ENCODE results near the gene CNPY1.
"Not testable (repeated sequence)": the region's sequence is repeated elsewhere in the genome, so short reads cannot be mapped to it uniquely, and the experiment has no call there.

The CNPY1 gene

GRCh38 chr7:155566011-155566836 is 19.9 kb upstream of the CNPY1 start:
- H3K36me3 ChIP-seq (ENCODE audit: control insufficient read depth, insufficient read depth, low read length), result no peaks in the 10 kb centered on the region
- no peak overlapping the region for H4K5ac ChIP-seq (ENCODE audit: low read length)
- no peak overlapping the region for H2BK120ac ChIP-seq (ENCODE audit: low read depth, low read length)
- no peak overlapping the region for H3K4me3 ChIP-seq (ENCODE audit: low read length)
- no peaks in the 10 kb centered on the region for H3K79me2 ChIP-seq (ENCODE audit: control insufficient read depth, insufficient read depth, low read length)
- H3K4me1 ChIP-seq (ENCODE audit: control insufficient read depth, low read depth, low read length), result no peaks in the 10 kb centered on the region
- H2BK15ac ChIP-seq (replicated peaks; ENCODE audit: low read depth), result no peak overlapping the region
- no peak for DNase-seq
- H4K8ac ChIP-seq (ENCODE audit: low read depth, low read length), result no peak overlapping the region
- H3K79me1 ChIP-seq (ENCODE audit: low read length), result no peaks in the 10 kb centered on the region
- no peak overlapping the region for H3K4ac ChIP-seq (ENCODE audit: low read depth, low read length)
- WGBS (ENCODE audit: extremely low coverage, insufficient coverage, low lambda C conversion rate), result no CpG with 5 or more reads among the region's 31 CpGs
- H2BK5ac ChIP-seq (ENCODE audit: low read length), result no peak overlapping the region
- H3K18ac ChIP-seq (ENCODE audit: low read length), result no peak overlapping the region
- H3K9ac ChIP-seq (ENCODE audit: low read length), result no peak overlapping the region
- H3K23ac ChIP-seq (ENCODE audit: low read length), result no peak overlapping the region
- H3K56ac ChIP-seq (ENCODE audit: low read length), result no peak overlapping the region
- no peaks in the 10 kb centered on the region for H3K27me3 ChIP-seq (ENCODE audit: insufficient read depth, low read length, poor library complexity)
- H2AK5ac ChIP-seq (ENCODE audit: low read length), result no peak overlapping the region
- H3K27ac ChIP-seq (ENCODE audit: low read depth, low read length), result no peak overlapping the region
- H3K4me2 ChIP-seq (ENCODE audit: low read length), result no peak overlapping the region

- Histone ChIP-seq H3K18ac (ENCODE audit: low read length) (no peak overlapping the region), H3K9ac (ENCODE audit: low read length) (no peak overlapping the region), H2BK15ac (replicated peaks; ENCODE audit: low read depth) (no peak overlapping the region), H3K56ac (ENCODE audit: low read length) (no peak overlapping the region), H2AK5ac (ENCODE audit: low read length) (no peak overlapping the region), H3K27ac (ENCODE audit: low read depth, low read length) (no peak overlapping the region), H2BK5ac (ENCODE audit: low read length) (no peak overlapping the region), H3K4me1 (ENCODE audit: control insufficient read depth, low read depth, low read length) (no peaks in the 10 kb centered on the region), H3K4me3 (ENCODE audit: low read length) (no peak overlapping the region), H3K4ac (ENCODE audit: low read depth, low read length) (no peak overlapping the region), H3K79me1 (ENCODE audit: low read length) (no peaks in the 10 kb centered on the region), H3K36me3 (ENCODE audit: control insufficient read depth, insufficient read depth, low read length) (no peaks in the 10 kb centered on the region), H3K4me2 (ENCODE audit: low read length) (no peak overlapping the region), H2BK120ac (ENCODE audit: low read depth, low read length) (no peak overlapping the region), H4K5ac (ENCODE audit: low read length) (no peak overlapping the region), H4K8ac (ENCODE audit: low read depth, low read length) (no peak overlapping the region), H3K23ac (ENCODE audit: low read length) (no peak overlapping the region), H3K79me2 (ENCODE audit: control insufficient read depth, insufficient read depth, low read length) (no peaks in the 10 kb centered on the region), H3K27me3 (ENCODE audit: insufficient read depth, low read length, poor library complexity) (no peaks in the 10 kb centered on the region)
- WGBS (ENCODE audit: extremely low coverage, insufficient coverage, low lambda C conversion rate), result no CpG with 5 or more reads among the region's 10 CpGs
- no peak for DNase-seq
Observed at GRCh38 chr7:155565596-155565995, 19.2 kb upstream of the CNPY1 start.

- H3K56ac ChIP-seq (ENCODE audit: low read length); DNase-seq; H2BK5ac ChIP-seq (ENCODE audit: low read length); H2BK15ac ChIP-seq (replicated peaks; ENCODE audit: low read depth); H3K36me3 ChIP-seq (ENCODE audit: control insufficient read depth, insufficient read depth, low read length); H2AK5ac ChIP-seq (ENCODE audit: low read length); H4K8ac ChIP-seq (ENCODE audit: low read depth, low read length); H3K23ac ChIP-seq (ENCODE audit: low read length); H4K5ac ChIP-seq (ENCODE audit: low read length); H3K79me2 ChIP-seq (ENCODE audit: control insufficient read depth, insufficient read depth, low read length); H3K79me1 ChIP-seq (ENCODE audit: low read length); H3K27ac ChIP-seq (ENCODE audit: low read depth, low read length); H3K27me3 ChIP-seq (ENCODE audit: insufficient read depth, low read length, poor library complexity); H3K4me2 ChIP-seq (ENCODE audit: low read length); H3K4me1 ChIP-seq (ENCODE audit: control insufficient read depth, low read depth, low read length); H3K9ac ChIP-seq (ENCODE audit: low read length); H3K4ac ChIP-seq (ENCODE audit: low read depth, low read length); H3K4me3 ChIP-seq (ENCODE audit: low read length); H2BK120ac ChIP-seq (ENCODE audit: low read depth, low read length); H3K18ac ChIP-seq (ENCODE audit: low read length): not testable (repeated sequence)
- WGBS (ENCODE audit: extremely low coverage, insufficient coverage, low lambda C conversion rate), result no CpG with 5 or more reads among the region's 10 CpGs
Observed at GRCh38 chr7:155562976-155563375, 16.6 kb upstream of the CNPY1 start.

- Histone ChIP-seq H2BK5ac (ENCODE audit: low read length) (no peak overlapping the region), H3K23ac (ENCODE audit: low read length) (no peak overlapping the region), H3K9ac (ENCODE audit: low read length) (no peak overlapping the region), H3K4ac (ENCODE audit: low read depth, low read length) (no peak overlapping the region), H3K79me2 (ENCODE audit: control insufficient read depth, insufficient read depth, low read length) (no peaks in the 10 kb centered on the region), H3K27me3 (ENCODE audit: insufficient read depth, low read length, poor library complexity) (no peaks in the 10 kb centered on the region), H2BK120ac (ENCODE audit: low read depth, low read length) (no peak overlapping the region), H4K5ac (ENCODE audit: low read length) (no peak overlapping the region), H3K36me3 (ENCODE audit: control insufficient read depth, insufficient read depth, low read length) (no peaks in the 10 kb centered on the region), H2AK5ac (ENCODE audit: low read length) (no peak overlapping the region), H3K4me1 (ENCODE audit: control insufficient read depth, low read depth, low read length) (no peaks in the 10 kb centered on the region), H3K18ac (ENCODE audit: low read length) (no peak overlapping the region), H3K4me3 (ENCODE audit: low read length) (no peak overlapping the region), H3K27ac (ENCODE audit: low read depth, low read length) (no peak overlapping the region), H2BK15ac (replicated peaks; ENCODE audit: low read depth) (no peak overlapping the region), H4K8ac (ENCODE audit: low read depth, low read length) (no peak overlapping the region), H3K4me2 (ENCODE audit: low read length) (no peak overlapping the region), H3K79me1 (ENCODE audit: low read length) (no peaks in the 10 kb centered on the region), H3K56ac (ENCODE audit: low read length) (no peak overlapping the region)
- no peak for DNase-seq
- no CpG with 5 or more reads among the region's 9 CpGs for WGBS (ENCODE audit: extremely low coverage, insufficient coverage, low lambda C conversion rate)
Observed at GRCh38 chr7:155562106-155562505, 15.7 kb upstream of the CNPY1 start.

GRCh38 chr7:155560982-155561686 is 14.8 kb upstream of the CNPY1 start:
- Histone ChIP-seq H3K4me1 (ENCODE audit: control insufficient read depth, low read depth, low read length) (no peaks in the 10 kb centered on the region), H2BK120ac (ENCODE audit: low read depth, low read length) (no peak overlapping the region), H3K4me3 (ENCODE audit: low read length) (no peak overlapping the region), H3K79me1 (ENCODE audit: low read length) (no peaks in the 10 kb centered on the region), H2AK5ac (ENCODE audit: low read length) (no peak overlapping the region), H4K5ac (ENCODE audit: low read length) (no peak overlapping the region), H3K18ac (ENCODE audit: low read length) (no peak overlapping the region), H3K4me2 (ENCODE audit: low read length) (no peak overlapping the region), H3K4ac (ENCODE audit: low read depth, low read length) (no peak overlapping the region), H3K23ac (ENCODE audit: low read length) (no peak overlapping the region), H3K36me3 (ENCODE audit: control insufficient read depth, insufficient read depth, low read length) (no peaks in the 10 kb centered on the region), H3K56ac (ENCODE audit: low read length) (no peak overlapping the region), H2BK15ac (replicated peaks; ENCODE audit: low read depth) (no peak overlapping the region), H3K79me2 (ENCODE audit: control insufficient read depth, insufficient read depth, low read length) (no peaks in the 10 kb centered on the region), H3K9ac (ENCODE audit: low read length) (no peak overlapping the region), H3K27ac (ENCODE audit: low read depth, low read length) (no peak overlapping the region), H2BK5ac (ENCODE audit: low read length) (no peak overlapping the region), H3K27me3 (ENCODE audit: insufficient read depth, low read length, poor library complexity) (no peaks in the 10 kb centered on the region), H4K8ac (ENCODE audit: low read depth, low read length) (no peak overlapping the region)
- no peak for DNase-seq
- no CpG with 5 or more reads among the region's 18 CpGs for WGBS (ENCODE audit: extremely low coverage, insufficient coverage, low lambda C conversion rate)
